ENCODE results near the gene COL6A2.
"Not testable (repeated sequence)": the region's sequence is repeated elsewhere in the genome, so short reads cannot be mapped to it uniquely, and the experiment has no call there.

The COL6A2 gene

GRCh38 chr21:46057111-46057709, 40.7 kb upstream of the COL6A2 start:
- peak; percentile 30 for DNase-seq (ENCODE audit: low read depth)
- no peak overlapping the region for H3K4me3 ChIP-seq (ENCODE audit: low read depth, low read length)
- TF ChIP-seq, protein P1, sequence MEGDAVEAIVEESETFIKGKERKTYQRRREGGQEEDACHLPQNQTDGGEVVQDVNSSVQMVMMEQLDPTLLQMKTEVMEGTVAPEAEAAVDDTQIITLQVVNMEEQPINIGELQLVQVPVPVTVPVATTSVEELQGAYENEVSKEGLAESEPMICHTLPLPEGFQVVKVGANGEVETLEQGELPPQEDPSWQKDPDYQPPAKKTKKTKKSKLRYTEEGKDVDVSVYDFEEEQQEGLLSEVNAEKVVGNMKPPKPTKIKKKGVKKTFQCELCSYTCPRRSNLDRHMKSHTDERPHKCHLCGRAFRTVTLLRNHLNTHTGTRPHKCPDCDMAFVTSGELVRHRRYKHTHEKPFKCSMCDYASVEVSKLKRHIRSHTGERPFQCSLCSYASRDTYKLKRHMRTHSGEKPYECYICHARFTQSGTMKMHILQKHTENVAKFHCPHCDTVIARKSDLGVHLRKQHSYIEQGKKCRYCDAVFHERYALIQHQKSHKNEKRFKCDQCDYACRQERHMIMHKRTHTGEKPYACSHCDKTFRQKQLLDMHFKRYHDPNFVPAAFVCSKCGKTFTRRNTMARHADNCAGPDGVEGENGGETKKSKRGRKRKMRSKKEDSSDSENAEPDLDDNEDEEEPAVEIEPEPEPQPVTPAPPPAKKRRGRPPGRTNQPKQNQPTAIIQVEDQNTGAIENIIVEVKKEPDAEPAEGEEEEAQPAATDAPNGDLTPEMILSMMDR (IDR thresholded peaks at IDR 0.05; ENCODE audit: insufficient read depth, low read depth, low read length, missing control alignments): no peak

DNA sequence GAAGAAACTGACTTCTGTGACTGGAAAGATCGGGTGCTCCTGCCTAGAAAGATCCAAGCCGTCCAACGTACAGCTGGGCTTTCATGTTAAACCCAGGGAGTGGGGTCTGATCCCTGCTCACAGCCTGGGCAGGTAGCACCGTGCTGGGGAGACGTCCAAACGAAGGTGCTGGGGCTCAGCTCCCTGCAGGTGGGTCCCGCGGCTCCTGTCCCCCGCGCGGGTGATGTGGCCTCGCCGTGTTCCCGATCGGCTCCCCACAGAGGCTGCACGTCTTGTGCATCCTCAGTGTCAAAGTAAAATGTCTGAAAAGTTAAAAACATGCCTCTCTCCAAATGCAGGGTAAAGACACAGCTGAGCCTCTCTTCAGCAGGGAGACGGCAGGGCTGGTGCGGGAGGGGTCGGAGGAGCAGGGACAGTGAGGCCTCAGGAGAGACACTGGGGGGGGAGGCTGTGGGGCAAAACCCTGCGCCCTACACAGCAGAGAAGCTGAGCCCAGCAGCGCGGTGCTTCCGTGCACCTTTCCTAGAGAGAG, 40.1 kb upstream of the COL6A2 start:
- no peak for DNase-seq (ENCODE audit: low read depth)
- TF ChIP-seq, protein P1 (IDR thresholded peaks at IDR 0.05; ENCODE audit: insufficient read depth, low read depth, low read length, missing control alignments): no peak
- H3K4me3 ChIP-seq (ENCODE audit: low read depth, low read length): no peak overlapping the region

DNA sequence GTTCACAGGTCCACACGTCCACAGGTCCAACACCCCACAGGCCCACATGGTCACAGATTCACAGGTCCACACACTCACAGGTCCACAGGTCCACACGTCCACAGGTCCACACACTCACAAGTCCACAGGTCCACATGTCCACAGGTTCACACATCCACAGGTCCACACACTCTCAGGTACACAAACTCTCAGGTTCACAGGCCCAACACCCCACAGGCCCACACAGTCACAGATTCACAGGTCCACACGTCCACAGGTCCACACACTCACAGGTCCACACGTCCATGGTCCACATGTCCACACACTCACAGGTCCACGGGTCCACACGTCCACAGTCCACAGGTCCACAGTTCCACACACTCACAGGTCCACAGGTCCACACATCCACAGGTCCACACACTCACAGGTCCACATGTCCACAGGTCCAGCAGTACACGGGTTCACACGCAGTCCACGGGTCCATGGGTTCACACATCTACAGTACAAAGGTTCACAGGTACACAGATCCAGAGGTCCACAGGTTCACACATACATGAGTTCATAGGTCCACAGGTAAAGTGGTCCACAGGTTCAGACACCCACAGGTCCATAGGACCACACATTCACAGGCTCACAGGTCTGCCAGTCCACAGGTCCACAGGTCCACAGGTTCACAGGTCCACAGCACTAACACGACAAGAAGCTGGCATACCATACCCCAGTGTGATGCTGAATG, 39.3 kb upstream of the COL6A2 start:
- no peak overlapping the region for H3K4me3 ChIP-seq (ENCODE audit: low read depth, low read length)
- no peak for DNase-seq (ENCODE audit: low read depth)
- TF ChIP-seq, protein P1 (IDR thresholded peaks at IDR 0.05; ENCODE audit: insufficient read depth, low read depth, low read length, missing control alignments): no peak

GRCh38 chr21:46059195-46059594, 38.7 kb upstream of the COL6A2 start:
- TF ChIP-seq, protein P1 (IDR thresholded peaks at IDR 0.05; ENCODE audit: insufficient read depth, low read depth, low read length, missing control alignments): no peak
- H3K4me3 ChIP-seq (ENCODE audit: low read depth, low read length): no peak overlapping the region
- no peak for DNase-seq (ENCODE audit: low read depth)

- H3K4me3 ChIP-seq (ENCODE audit: low read depth, low read length); DNase-seq (ENCODE audit: low read depth): not testable (repeated sequence)
Measured at GRCh38 chr21:46059711-46060455, 38.0 kb upstream of the COL6A2 start.

- peak; percentile 12 for DNase-seq (ENCODE audit: low read depth)
- TF ChIP-seq, protein P1 (IDR thresholded peaks at IDR 0.05; ENCODE audit: insufficient read depth, low read depth, low read length, missing control alignments): no peak
- no peak overlapping the region for H3K4me3 ChIP-seq (ENCODE audit: low read depth, low read length)
Measured at GRCh38 chr21:46060596-46061061, 37.3 kb upstream of the COL6A2 start.

- TF ChIP-seq, protein P1 (IDR thresholded peaks at IDR 0.05; ENCODE audit: insufficient read depth, low read depth, low read length, missing control alignments): no peak
- no peak for DNase-seq (ENCODE audit: low read depth)
- no peak overlapping the region for H3K4me3 ChIP-seq (ENCODE audit: low read depth, low read length)
Measured at GRCh38 chr21:46061063-46061462, 36.8 kb upstream of the COL6A2 start.

All from GM12865 (cell line).